ENCODE results near the gene CA7.

Gene CA7

GRCh38 chr16:66899310-66899944, 55.2 kb downstream of the CA7 start:
- DNase-seq, result no peak

- DNase-seq, result no peak
These were observed 55.9 kb downstream of the CA7 start for GRCh38 chr16:66899945-66900710.

GRCh38 chr16:66900721-66901441, 56.7 kb downstream of the CA7 start:
- no peak for DNase-seq

- no peak for DNase-seq
These were observed 57.4 kb downstream of the CA7 start for GRCh38 chr16:66901626-66902025.

- no peak for DNase-seq
These were observed 58.7 kb downstream of the CA7 start for GRCh38 chr16:66902648-66903543.

Measured in amniotic stem cell (primary cell).